ENCODE data around the gene ABCC5. TPM values are rescaled to one million over a fixed set of nuclear protein-coding genes. Genes with fewer than 3 reads are reported as not detected.

ABCC5 gene
- total and polyA plus RNA-seq, 2 of the 8 experiments (the other 6 are each of a cell fraction or from before 2014, with no cell fraction given), result 25.3 to 40.8 TPM

DNA sequence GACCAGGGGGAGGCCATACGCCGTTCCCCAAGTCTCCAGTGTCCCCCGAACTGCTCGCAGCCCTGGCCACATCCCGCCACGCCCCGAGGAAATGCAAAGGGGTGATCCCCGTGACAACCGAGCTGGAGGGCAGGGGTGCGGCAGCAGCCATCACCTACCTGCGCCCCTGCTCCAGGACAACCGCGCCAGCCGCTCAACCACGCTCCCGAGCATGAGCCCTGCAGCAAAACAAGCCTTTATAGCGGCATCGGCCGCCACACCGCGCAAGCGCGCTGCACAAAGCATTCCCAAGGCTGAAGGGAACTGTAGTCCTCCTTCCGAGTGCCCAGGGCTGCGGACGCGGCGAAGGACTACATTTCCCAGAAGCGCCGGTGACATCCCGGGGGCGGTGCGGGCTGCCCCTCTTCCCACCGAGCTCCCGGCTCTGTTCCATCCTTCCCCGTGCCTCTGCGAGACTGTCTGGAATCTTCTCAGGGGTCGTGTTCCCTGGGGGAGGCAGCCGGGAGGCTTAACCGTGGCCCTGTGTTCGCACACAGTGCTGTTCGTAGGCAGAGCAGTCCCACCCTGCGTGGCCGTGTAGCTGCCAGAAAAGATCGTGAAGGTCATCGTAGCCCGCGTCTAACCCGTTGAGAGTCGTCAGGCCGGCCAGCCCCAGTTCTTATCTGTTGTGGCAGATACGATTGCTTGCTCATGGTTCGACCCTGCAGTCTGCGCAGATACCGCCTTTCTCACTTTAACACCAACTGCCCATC lies at the start of gene ABCC5 (continued):
- no peak for TF ChIP-seq CBX8 (IDR thresholded peaks at IDR 0.05; ENCODE audit: borderline replicate concordance, low read depth, low read length)
- TF ChIP-seq SP4 (IDR thresholded peaks at IDR 0.05; ENCODE audit: low read length), result 0 out of 2 replicates have a peak, but pooled peaks have one; percentile 29
- peak; percentile 15; the same call in 1 of the 2 replicates for TF ChIP-seq CREB1 (IDR thresholded peaks at IDR 0.05)
- TF ChIP-seq YY1 (IDR thresholded peaks at IDR 0.05; ENCODE audit: low read depth, low read length), result 0 out of 2 replicates have a peak, but pooled peaks have one; percentile 16

Measured in H1 (cell line).